GM19463 (cell line): ENCODE measurements around the gene KAT2A.

ENCODE experiments used
- ATAC-seq: cut with Tn5 transposase; IDR thresholded peaks from one replicate; pipeline ENCODE4 v1.9.1; 2021; ENCODE audit warnings: mild to moderate bottlenecking, moderate library complexity; ENCODE audit not compliant: unreplicated experiment

The KAT2A gene

GRCh38 chr17:42065201-42065600 lies 56.0 kb downstream of the KAT2A start:
- ATAC-seq, result no peak
